ENCODE measurements around the gene KCNJ6. TPM values are rescaled to one million over a fixed set of nuclear protein-coding genes. Genes with fewer than 3 reads are reported as not detected.
"Not testable (repeated sequence)": the region's sequence is repeated elsewhere in the genome, so short reads cannot be mapped to it uniquely, and the experiment has no call there.

The KCNJ6 gene
- total and polyA plus RNA-seq, 7 donors = under 0.01 to 0.01 TPM; not detected in 5

- no peaks in the 10 kb centered on the region for H3K9me3 ChIP-seq
- H3K27me3 ChIP-seq (ENCODE audit: insufficient read depth in 3 of 3, low read length in 2 of 3) = no peaks in the 10 kb centered on the region
- DNase-seq (no peak), ATAC-seq (no peak)
- 93 to 97% (median 96%) methylated on average over 4 of the region's 4 CpGs for WGBS, 3 donors
- TF ChIP-seq, protein P1, sequence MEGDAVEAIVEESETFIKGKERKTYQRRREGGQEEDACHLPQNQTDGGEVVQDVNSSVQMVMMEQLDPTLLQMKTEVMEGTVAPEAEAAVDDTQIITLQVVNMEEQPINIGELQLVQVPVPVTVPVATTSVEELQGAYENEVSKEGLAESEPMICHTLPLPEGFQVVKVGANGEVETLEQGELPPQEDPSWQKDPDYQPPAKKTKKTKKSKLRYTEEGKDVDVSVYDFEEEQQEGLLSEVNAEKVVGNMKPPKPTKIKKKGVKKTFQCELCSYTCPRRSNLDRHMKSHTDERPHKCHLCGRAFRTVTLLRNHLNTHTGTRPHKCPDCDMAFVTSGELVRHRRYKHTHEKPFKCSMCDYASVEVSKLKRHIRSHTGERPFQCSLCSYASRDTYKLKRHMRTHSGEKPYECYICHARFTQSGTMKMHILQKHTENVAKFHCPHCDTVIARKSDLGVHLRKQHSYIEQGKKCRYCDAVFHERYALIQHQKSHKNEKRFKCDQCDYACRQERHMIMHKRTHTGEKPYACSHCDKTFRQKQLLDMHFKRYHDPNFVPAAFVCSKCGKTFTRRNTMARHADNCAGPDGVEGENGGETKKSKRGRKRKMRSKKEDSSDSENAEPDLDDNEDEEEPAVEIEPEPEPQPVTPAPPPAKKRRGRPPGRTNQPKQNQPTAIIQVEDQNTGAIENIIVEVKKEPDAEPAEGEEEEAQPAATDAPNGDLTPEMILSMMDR (IDR thresholded peaks at IDR 0.05) = no peak
- no peak overlapping the region for H3K4me3 ChIP-seq
- no peaks in the 10 kb centered on the region for H3K4me1 ChIP-seq
- H3K36me3 ChIP-seq (ENCODE audit: insufficient read depth in 1 of 2, low read depth in 1 of 2) = no peaks in the 10 kb centered on the region
- intact Hi-C loops (cut with DNase I) = no loop called here
- H3K27ac ChIP-seq = no peak overlapping the region
Observed at GRCh38 chr21:37587203-37587602, 329.1 kb downstream of the KCNJ6 start.

- TF ChIP-seq, protein P1 (IDR thresholded peaks at IDR 0.05) = peak; percentile 69
- H3K27ac ChIP-seq = peak overlapping the region; percentile 55
- no peak overlapping the region for H3K4me3 ChIP-seq
- DNase-seq (no peak), ATAC-seq (peak; percentile 76 to 89 (median 86))
- peaks cover 13% of the 10 kb centered on the region for H3K9me3 ChIP-seq
- no peaks in the 10 kb centered on the region for H3K27me3 ChIP-seq (ENCODE audit: insufficient read depth in 3 of 3, low read length in 2 of 3)
- H3K36me3 ChIP-seq (ENCODE audit: insufficient read depth in 1 of 2, low read depth in 1 of 2) = no peaks in the 10 kb centered on the region
- H3K4me1 ChIP-seq = no peaks in the 10 kb centered on the region
- intact Hi-C loops (cut with DNase I) = no loop called here
- WGBS, 3 donors = 21 to 35% (median 23%) methylated on average over 5 of the region's 5 CpGs
Observed at GRCh38 chr21:37582590-37582989, 333.7 kb downstream of the KCNJ6 start.

DNA sequence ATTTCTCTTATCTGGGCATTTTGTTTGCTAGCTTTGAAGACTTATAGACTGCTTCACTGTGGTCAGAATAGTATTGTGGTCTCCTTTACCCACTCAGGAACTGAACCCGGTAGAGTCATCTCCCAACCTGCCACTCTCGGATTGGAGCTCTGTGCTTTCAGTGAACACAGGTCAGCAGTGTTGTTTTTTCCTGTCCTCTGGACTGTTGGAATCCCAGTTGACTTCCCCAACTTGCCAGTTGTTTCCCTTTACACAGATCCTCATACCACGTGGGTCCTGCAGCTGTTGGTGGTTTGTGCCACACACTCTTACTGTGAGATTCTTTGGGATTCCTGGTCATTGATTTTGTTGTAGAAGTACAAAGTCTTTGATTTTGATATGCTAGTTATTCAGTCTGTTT, 335.6 kb downstream of the KCNJ6 start:
- Histone ChIP-seq H3K4me3 (no peak overlapping the region), H3K27ac (no peak overlapping the region), H3K27me3 (ENCODE audit: insufficient read depth in 3 of 3, low read length in 2 of 3) (no peaks in the 10 kb centered on the region), H3K4me1 (no peaks in the 10 kb centered on the region), H3K36me3 (ENCODE audit: insufficient read depth in 1 of 2, low read depth in 1 of 2) (no peaks in the 10 kb centered on the region), H3K9me3 (peaks cover 13% of the 10 kb centered on the region)
- TF ChIP-seq, protein P1 (IDR thresholded peaks at IDR 0.05) = no peak
- intact Hi-C loops (cut with DNase I) = no loop called here
- 19 to 27% (median 26%) methylated on average over 3 of the region's 3 CpGs for WGBS, 3 donors
- DNase-seq (no peak), ATAC-seq (peak; percentile 22 to 49 (median 33))

DNA sequence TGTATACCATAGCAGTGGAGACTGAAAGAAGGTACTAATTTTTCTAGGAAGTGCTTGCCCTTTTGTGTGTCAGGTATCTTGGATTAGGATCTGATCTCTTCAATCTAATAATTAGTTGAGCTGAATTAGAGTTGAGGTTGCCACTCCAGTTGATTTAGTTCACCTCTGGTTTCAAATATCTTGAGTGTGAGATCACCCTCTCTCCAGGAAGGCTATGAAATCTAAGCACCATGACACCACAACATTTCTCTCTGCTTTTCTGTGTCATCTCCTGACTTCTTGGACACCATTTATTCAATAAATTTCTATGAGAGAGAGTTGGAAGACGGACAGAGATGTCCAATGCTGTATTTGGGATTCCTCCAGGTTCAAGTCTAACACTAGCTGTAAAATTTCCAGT, 336.9 kb downstream of the KCNJ6 start:
- 59 to 81% (median 60%) methylated on average over 1 of the region's 1 CpG for WGBS, 3 donors
- H3K9me3 ChIP-seq = peaks cover 13% of the 10 kb centered on the region
- no peak overlapping the region for H3K4me3 ChIP-seq
- TF ChIP-seq, protein P1 (IDR thresholded peaks at IDR 0.05) = no peak
- ATAC-seq = no peak
- H3K36me3 ChIP-seq (ENCODE audit: insufficient read depth in 1 of 2, low read depth in 1 of 2) = no peaks in the 10 kb centered on the region
- intact Hi-C loops (cut with DNase I) = no loop called here
- peak overlapping the region; percentile 12 for H3K27ac ChIP-seq
- DNase-seq = no peak
- no peaks in the 10 kb centered on the region for H3K27me3 ChIP-seq (ENCODE audit: insufficient read depth in 3 of 3, low read length in 2 of 3)
- H3K4me1 ChIP-seq = no peaks in the 10 kb centered on the region

DNA sequence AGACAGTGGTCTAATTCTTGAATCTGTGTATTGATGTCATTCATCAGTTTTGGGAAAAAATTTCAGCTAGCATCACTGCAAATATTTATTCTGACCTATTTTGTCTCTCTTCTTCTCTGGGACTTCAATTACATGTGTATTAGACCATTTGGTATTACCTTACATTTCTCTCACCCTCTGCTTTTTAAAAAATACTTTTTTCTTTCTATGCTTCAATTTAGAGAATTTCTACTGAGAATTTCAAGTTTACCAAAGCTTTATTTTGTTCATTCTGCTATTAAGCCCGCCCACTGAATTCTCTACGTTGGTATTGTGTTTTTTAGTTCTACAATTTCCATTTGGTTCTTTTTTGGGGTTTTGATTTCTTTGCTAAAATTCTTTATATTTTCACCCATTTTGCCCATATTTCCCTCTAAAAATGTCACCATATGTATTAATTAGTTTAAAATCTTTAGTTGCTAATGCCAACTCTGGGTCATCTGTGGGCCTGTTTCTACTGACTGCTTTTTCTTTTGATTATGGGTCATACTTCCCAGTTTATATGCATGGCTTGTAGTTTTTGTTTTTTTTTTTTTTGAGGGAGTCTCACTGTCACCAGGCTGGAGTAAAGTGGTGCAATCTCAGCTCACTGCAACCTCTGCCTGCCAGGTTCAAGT, 337.7 kb downstream of the KCNJ6 start:
- H3K4me3 ChIP-seq = no peak overlapping the region
- no peaks in the 10 kb centered on the region for H3K36me3 ChIP-seq (ENCODE audit: insufficient read depth in 1 of 2, low read depth in 1 of 2)
- intact Hi-C loops (cut with DNase I) = no loop called here
- TF ChIP-seq, protein P1 (IDR thresholded peaks at IDR 0.05) = no peak
- no peaks in the 10 kb centered on the region for H3K27me3 ChIP-seq (ENCODE audit: insufficient read depth in 3 of 3, low read length in 2 of 3)
- DNase-seq = no peak
- no peaks in the 10 kb centered on the region for H3K4me1 ChIP-seq
- no peak for ATAC-seq
- H3K9me3 ChIP-seq = peaks cover 13% of the 10 kb centered on the region
- 97 to 99% (median 98%) methylated on average over 2 of the region's 2 CpGs for WGBS, 3 donors
- no peak overlapping the region for H3K27ac ChIP-seq

DNA sequence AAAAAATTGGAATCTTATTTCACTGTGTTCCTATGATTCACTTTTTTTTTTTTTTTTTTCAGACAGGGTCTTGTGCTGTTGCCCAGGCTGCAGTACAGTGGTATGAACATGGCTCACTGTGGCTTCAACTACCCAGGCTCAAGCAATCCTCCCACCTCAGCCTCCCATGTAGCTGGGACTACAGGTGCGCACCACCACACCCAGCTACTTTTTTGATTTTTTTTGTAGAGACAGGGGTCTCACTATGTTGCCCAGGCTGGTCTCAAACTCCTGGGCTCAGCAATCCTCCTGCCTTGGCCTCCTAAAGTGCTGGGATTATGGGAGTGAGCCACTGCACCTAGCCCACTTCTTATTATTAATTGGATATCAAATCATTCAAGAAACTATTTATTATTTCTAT, 339.3 kb downstream of the KCNJ6 start:
- 100% methylated on average over 1 of the region's 1 CpG for WGBS, 3 donors
- H3K27ac ChIP-seq; H3K36me3 ChIP-seq (ENCODE audit: insufficient read depth in 1 of 2, low read depth in 1 of 2); H3K4me3 ChIP-seq; intact Hi-C loops (cut with DNase I); H3K27me3 ChIP-seq (ENCODE audit: insufficient read depth in 3 of 3, low read length in 2 of 3); ATAC-seq; DNase-seq; H3K4me1 ChIP-seq: not testable (repeated sequence)
- peaks cover 13% of the 10 kb centered on the region for H3K9me3 ChIP-seq
